NOMO-1 (cell line): ENCODE measurements around the gene RIMS4.

Experiments used
- DNase-seq, 2 experiments: peaks; one replicate each; lab custom pipeline; 2025; ENCODE audit not compliant: unreplicated experiment in 2 of 2; lab: John Stamatoyannopoulos, UW

RIMS4 gene

DNA sequence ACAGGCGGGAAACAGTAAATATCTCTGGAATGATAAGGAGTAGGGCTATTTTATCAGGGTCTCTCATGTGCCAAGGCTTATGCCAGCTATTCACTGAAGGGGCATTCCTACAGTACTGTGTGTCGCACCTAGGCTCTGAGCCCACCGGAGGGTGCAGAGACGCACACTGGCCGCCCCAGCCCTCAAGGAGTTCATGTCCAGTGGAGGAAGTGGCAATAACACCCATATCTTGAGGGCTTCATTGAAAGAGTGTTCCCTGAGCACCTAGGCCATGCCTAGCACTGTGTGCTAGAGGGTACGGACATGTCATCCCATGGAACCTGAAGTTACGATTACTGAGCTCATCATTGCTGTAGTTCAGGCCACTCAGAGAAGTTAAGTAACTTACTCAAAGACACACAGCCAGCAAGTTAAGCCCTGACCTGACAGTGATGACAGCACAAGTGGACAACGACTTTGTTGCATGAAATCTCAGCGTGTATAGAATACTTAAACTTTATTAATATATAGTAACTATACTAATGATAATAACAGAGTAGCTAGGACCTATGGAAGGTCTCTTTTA is 86.5 kb downstream of the RIMS4 start:
- DNase-seq, result no peak

- no peak for DNase-seq
Observed at GRCh38 chr20:44723391-44723790, 87.0 kb downstream of the RIMS4 start.

GRCh38 chr20:44722990-44723389 is 87.4 kb downstream of the RIMS4 start:
- DNase-seq, result no peak

GRCh38 chr20:44721785-44722054 is 88.6 kb downstream of the RIMS4 start:
- DNase-seq, result no peak

DNA sequence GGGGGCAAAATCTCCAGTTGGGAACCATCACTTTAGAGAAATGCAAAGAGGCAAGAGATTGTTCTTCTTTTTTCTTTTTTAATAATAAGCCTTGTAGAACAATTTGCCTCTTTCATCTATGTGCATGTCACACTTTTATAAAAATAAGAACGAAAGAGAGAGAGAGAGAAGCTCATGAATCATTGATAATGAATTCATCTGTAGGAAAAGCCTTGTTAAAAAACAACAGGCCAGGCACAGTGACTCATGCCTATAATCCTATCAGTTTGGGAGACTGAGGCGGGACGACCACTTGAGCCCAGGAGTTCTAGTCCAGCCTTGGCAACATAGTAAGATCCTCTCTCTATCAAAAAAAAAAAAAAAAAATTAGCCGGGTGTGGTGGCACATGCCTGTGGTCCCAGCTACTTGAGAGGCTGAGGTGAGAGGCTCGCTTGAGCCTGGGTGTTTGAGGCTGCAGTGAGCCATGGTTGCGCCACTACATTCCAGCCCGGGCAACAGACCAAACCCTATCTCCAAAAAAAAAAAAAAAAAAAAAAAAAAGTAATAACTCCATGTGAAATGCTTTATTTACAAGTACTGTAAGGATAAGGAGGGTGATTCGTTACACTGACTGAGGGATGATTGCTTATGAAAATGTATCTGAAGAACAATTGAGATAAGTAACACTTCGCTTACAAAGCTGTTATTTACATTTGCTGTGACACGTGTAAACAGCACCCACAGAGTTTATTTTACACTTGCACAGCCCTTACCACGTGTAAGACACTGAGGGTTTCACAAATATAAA is 89.2 kb downstream of the RIMS4 start:
- DNase-seq, result no peak

DNA sequence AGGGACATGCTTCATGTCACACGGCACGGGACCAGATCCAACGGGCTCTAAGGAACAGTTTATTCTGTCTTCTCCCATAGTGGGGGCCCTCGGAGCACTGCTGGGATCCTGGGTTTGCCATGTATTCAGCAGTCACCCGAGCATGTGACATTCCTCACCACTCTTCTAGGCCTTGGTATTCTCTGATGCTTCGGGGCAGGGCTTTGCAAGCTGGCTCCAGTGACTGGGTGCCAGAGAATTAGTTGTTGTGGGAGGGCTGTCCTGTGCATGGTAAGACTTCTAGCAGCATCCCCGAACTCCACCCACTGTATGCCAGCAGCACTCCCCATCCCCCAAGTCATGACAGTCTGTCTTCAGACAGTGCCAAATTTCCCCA is 89.7 kb downstream of the RIMS4 start:
- DNase-seq, result no peak

- no peak for DNase-seq
Observed at GRCh38 chr20:44719841-44720240, 90.5 kb downstream of the RIMS4 start.

DNA sequence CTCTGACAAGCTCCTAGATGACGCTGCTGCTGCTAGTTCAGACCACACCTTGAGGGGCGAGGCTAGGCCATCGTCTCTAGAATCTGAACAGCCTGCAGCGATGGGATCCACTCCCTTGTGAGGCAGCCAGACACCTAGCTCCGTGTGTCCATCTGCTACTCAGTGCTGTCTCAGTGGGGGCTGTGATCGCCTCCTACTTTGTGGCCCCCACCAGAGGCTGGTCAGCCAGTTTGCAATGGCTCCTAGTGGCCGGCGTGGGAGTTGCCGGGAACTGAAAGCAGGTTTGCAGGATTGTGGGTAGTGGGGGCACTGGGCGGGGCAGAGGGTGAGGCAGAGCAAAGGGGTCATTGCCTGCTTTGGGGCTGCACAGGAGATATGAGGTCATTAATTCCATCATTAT is 92.4 kb downstream of the RIMS4 start:
- DNase-seq, result no peak

DNA sequence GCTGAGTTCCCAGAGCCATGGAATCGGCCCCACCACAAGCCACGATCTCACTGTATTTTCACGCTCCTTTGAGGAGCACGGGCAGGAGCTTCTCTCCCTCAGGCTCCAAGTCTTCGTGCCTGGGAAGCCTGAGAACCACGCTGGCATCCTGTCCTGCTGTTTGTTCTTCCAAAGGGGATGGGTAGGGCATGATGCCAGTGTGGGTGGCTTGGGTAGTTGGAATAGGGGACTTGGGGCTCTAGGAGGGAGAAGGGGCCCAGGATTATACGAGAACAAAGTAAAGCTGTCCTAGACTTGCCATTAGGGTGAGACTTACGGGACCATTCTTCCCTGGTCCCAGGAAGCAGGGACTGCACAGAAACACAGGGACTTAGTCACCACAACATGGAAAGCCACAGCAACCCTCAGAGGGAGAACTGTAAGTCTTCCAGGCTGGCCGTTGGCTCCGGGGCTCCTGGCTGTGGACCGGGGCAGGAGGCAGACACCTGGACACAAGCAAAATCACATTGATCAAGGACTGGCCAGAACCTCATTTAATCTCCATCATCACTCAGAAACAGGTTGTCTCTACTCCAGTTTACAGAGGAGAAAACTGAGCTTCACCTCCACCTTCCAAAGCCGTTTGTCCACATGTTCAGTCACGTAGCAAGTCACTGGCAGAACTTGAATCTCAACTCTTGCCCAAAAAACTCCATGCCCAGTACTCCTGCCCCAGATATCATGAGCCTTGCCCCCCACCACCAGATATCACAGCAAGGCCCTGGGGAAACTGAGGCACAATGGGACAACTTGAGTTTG is 93.8 kb downstream of the RIMS4 start:
- no peak for DNase-seq

DNA sequence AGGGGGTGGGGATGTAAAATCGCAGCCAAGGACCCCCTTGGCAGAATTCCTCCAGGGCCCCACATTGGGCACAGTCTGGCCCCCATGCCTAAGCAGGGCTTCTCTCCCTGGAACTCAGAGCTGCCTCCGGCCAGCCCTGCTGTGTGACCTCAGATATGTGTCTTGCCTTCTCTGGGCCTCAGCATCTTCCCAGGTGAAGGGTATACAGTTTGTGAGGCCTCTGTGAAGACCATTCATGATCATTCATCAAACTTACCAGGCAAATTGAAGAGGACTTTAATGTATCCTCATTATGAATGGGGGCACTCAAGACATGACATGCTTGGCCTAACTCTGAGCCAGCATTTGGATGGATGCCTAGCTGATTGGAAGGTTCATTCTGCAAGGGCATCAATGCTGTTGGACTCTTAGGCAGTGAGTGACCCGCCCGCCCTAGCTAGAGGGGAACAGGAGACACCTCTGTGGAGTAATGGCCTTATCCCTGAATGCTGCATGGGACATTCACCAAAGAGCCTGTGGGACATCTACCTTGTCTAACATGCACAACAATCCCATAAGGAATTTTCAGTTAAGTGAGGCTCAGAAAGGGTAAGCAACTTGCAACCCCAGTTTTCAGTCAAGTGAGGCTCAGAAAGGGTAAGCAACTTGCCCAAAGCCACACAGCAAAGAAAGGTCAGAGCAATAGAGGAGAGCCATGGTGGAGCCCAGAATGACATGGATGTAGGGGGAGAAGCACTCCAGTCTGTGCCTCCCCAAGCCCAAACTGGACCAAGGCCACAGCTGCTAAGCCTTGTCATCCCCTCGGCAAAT is 94.6 kb downstream of the RIMS4 start:
- no peak for DNase-seq

DNA sequence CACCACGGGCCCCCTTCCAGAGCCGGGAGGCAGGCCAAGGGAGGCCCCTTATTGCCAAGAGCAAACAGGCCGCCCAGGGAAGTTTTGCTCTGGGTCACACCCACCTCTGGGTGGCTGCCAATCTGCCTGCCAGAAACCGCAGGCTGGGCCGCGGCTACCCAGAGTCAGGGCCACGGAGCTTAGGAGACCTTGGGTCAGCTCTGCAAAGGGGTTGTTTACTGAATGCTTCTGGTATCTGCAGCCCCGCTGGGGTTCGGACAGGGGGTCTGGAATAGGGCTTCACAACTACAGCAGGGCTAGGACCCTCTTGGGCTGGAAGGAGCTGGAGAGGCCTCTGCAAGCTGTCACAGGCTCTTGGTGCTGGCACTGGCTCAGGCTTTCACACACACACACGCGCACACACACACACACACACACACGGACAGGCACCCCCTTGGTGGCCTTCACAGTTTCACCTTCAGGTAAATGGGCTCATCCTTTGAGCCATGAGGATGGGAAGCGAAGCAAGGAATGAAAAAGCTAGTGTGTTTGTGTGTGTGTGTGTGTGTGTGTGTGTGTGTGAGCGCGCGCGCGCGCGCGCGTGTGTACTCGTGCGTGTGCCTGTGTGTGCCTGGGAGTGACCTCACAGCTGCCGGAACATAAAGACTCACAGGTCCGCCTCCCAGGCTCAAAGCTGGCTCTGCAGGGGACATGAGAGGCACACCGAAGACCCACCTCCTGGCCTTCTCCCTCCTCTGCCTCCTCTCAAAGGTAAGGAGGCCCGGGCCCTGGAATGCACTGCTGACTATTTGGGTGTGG is 95.4 kb downstream of the RIMS4 start, which contains the start of gene CCN5:
TSS of gene CCN5 (plus strand) at position 669 of the 798 bp plus-strand sequence. CDS start at position 691, 22 bp downstream.
- peak; percentile 1 to 16 for DNase-seq

- no peak for DNase-seq
Observed at GRCh38 chr20:44714102-44714700, 96.1 kb downstream of the RIMS4 start.

DNA sequence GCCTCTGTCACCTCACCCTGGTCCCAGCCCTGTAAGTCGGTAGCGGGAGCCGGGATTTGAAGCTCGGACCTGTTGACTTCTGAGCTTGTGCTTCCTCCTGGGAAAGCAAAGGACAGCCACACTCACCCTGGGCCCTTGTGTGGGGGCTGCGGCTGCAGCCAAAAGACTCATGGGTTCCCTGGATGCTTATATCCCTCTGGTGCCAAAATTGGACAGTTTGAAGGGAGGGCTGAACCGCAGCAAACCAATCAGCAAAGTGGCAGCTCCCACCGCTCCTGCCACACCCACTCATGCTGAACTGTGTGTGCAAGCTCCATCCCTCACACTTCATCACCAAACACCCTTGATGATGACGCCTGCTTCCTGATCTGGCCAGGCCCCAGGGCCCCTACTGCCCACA is 99.1 kb downstream of the RIMS4 start:
- no peak for DNase-seq

GRCh38 chr20:44709797-44710196 is 100.5 kb downstream of the RIMS4 start:
- no peak for DNase-seq

DNA sequence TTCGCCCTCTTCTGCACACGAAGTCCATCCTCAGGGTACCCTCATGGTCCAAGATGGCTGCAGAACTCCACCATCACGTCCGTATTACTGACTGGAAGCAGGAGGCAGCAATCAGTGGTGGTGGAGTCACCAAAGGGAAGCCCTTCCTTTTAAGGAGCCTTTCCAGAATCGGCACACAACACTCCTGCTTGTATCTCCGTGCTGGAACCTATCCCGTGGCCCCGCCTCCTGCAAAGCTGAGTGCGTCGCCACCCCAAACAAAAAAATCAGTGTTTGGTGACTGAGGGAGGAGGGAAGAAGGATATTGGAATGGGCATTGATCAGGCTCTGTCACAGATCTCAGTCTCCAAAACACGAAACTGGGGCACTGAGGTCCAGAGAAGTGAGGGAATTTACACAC is 101.0 kb downstream of the RIMS4 start:
- DNase-seq, result no peak

GRCh38 chr20:44707018-44707579 is 103.2 kb downstream of the RIMS4 start:
- DNase-seq, result no peak

DNA sequence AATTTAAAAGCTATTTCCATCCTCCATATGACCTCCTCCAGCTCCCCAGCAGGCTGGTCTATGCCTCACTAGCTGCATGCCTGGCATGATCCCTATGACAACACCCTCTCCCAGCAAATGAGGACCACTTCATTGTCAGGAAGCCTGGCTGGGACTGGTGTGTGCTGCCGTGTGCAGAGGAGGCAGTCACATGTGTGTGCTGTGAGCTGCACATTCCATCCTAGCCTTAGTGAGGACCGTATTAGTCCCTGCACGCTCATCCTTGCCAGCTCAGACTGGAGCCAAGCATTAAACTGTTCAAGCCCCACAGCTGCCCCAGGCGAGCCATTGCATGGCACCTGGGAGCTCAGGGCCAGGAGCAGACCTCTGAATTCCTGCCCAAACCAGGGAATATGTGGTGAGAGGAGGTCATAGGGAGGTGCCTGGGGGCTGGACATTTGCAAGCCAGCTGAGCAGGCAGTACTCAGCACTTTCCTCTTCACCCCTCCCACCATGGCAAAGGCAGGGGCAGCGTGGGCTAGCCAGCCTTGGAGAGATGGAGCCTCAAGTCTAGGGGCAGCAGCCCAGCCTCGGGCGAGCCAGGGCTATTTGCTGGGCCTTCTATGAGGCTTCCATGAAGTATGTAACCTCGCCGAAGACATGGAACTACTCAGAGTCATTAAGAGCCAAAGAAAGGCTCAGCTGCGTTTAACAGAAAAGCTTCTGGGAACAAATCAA is 103.9 kb downstream of the RIMS4 start:
- DNase-seq, result no peak

DNA sequence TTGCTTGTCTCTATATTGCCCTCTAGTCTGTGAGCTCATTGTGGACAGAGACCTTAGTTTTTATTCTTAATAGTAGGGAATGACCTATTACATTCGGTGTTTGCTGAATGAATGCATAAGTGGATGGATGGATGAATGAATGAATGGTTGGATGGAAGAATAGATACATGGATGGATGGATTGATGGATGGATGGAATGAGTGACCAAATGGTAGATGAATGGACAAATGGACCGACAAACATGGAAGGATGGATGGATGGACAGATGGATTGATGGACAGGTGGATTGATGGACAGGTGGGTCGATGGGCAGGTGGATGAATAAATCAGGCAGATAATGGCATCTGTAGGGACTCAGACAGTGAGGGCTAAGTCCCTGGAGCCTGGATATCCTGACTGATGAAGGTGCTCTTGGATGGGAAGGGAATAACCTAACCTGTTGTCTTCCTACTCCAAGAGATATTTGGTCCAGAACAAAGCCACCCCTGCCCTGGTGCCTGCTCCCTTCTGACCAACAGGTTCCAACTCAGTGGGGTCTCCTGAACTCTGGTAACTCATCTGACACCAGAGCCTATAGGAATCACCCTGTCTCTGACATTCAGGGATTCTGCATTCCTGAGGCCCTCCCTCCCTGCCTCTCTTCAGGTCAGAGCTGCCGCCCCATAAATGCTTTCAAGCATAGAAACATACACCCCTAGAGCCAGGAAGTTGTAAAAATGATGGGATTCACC is 104.8 kb downstream of the RIMS4 start:
- DNase-seq, result no peak
